Measurements from ENCODE around the gene MTA1. TPM values are rescaled to one million over a fixed set of nuclear protein-coding genes. Genes with fewer than 3 reads are reported as not detected.

The MTA1 gene
- total and polyA plus RNA-seq, 2 of the 8 experiments (the other 6 are each of a cell fraction or from before 2014, with no cell fraction given) = 73.9 to 221 TPM

DNA sequence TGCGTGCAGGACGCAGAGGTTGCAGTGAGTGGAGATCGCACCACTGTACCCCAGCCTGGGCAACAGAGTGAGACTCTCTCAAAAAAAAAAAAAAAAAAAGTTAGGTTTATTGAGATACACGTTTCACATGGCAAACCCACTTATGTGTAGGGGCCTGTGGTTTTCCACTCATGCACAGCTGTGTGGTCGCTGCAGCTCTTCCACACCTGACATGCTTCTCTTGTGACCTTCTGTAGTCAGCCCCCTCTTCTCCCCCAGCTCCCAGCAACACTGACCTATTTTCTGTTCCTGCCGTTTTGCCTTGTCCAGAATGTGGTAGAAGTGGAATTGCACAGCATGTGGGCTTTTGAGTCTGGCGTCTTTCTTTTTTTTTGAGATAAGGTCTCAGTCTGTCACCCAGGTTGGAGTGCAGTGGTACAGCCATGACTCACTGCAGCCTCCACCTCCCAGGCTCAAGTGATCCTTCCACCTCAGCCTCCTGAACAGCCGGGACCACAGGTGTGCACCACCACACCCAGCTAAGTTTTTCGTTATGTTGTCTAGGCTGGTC lies 8.4 kb downstream of the MTA1 start:
- Histone ChIP-seq H3K79me1 (ENCODE audit: low read depth, low read length) (peaks cover 18% of the 10 kb centered on the region), H3K27me3 (replicated peaks in 1 of 4; ENCODE audit: control insufficient read depth in 3 of 4, extremely low read depth in 1 of 4, insufficient read depth in 3 of 4, low read length in 3 of 4) (no peaks in the 10 kb centered on the region)

More for the DNA sequence above, 8.4 kb downstream of the MTA1 start:
- Histone ChIP-seq H3K4ac (replicated peaks; ENCODE audit: insufficient read length, low read depth, low read length) (no peak overlapping the region), H3K4me2 (ENCODE audit: insufficient read depth in 1 of 2, low read depth in 2 of 2, low read length in 2 of 2) (no peak overlapping the region), H4K91ac (replicated peaks; ENCODE audit: insufficient read length, low read length) (no peak overlapping the region), H3K9ac (replicated peaks in 1 of 4; ENCODE audit: extremely low read depth in 1 of 4, low read depth in 3 of 4, low read length in 3 of 4) (no peak overlapping the region), H3K36me3 (ENCODE audit: control insufficient read depth in 2 of 4, insufficient read depth in 4 of 4, low read length in 3 of 4) (peaks cover 0 to 11% (median 3%) of the 10 kb centered on the region in 4 experiments; a peak in 3 of 8 replicates), H3K23ac (ENCODE audit: insufficient read length) (no peak overlapping the region), H3K14ac (ENCODE audit: insufficient read length) (no peak overlapping the region), H2AK5ac (ENCODE audit: low read depth, low read length) (no peak overlapping the region), H3K18ac (ENCODE audit: extremely low read depth, low read length) (no peak overlapping the region), H2BK120ac (replicated peaks; ENCODE audit: low read depth, low read length) (no peak overlapping the region), H4K5ac (ENCODE audit: insufficient read length, low read depth, low read length) (no peak overlapping the region), H2BK12ac (ENCODE audit: low read depth, low read length) (no peak overlapping the region), H2BK5ac (ENCODE audit: low read depth, low read length) (no peak overlapping the region), H4K20me1 (replicated peaks in 1 of 2; ENCODE audit: control insufficient read depth in 1 of 2, insufficient read depth in 2 of 2, low read length in 2 of 2) (peaks cover 50 to 51% of the 10 kb centered on the region in 2 experiments), H3K4me3 (ENCODE audit: extremely low read depth in 1 of 4, insufficient read depth in 2 of 4, low read depth in 3 of 4, low read length in 4 of 4) (no peak overlapping the region), H3K9me3 (ENCODE audit: insufficient read depth in 2 of 2, low read depth in 1 of 2, low read length in 1 of 2) (no peaks in the 10 kb centered on the region), H2AFZ (ENCODE audit: low read length) (no peak overlapping the region), H3K27ac (ENCODE audit: low read depth, low read length) (no peak overlapping the region), H3K56ac (replicated peaks; ENCODE audit: insufficient read length, low read depth, low read length) (no peak overlapping the region), H3K4me1 (replicated peaks in 1 of 4; ENCODE audit: control insufficient read depth in 3 of 4, insufficient read depth in 4 of 4, low read length in 3 of 4) (no peaks in the 10 kb centered on the region; a peak in 2 of 7 replicates), H2BK20ac (ENCODE audit: low read length) (no peak overlapping the region), H2BK15ac (ENCODE audit: low read length) (no peak overlapping the region), H3K79me2 (ENCODE audit: control insufficient read depth in 1 of 2, insufficient read depth in 2 of 2, low read length in 2 of 2) (peaks cover 29 to 87% of the 10 kb centered on the region in 2 experiments), H4K8ac (ENCODE audit: extremely low read depth, insufficient read depth, low read length) (no peak overlapping the region), H3K23me2 (ENCODE audit: low read depth, low read length) (no peaks in the 10 kb centered on the region)
- ChIA-PET POLR2A (ENCODE audit: partially characterized antibody) (interaction anchor here (0.7 kb wide), 1 partner anchor 352 kb away, joined by 3 read pairs; no protein-coding TSS in a partner anchor), CTCF (ENCODE audit: partially characterized antibody) (interaction anchor here (0.7 to 1.9 kb wide), 3 partner anchors 19 to 260 kb away, joined by 3 to 5 read pairs (median 3); partner anchors contain the start of gene JAG2)
- TF ChIP-seq, protein P1, sequence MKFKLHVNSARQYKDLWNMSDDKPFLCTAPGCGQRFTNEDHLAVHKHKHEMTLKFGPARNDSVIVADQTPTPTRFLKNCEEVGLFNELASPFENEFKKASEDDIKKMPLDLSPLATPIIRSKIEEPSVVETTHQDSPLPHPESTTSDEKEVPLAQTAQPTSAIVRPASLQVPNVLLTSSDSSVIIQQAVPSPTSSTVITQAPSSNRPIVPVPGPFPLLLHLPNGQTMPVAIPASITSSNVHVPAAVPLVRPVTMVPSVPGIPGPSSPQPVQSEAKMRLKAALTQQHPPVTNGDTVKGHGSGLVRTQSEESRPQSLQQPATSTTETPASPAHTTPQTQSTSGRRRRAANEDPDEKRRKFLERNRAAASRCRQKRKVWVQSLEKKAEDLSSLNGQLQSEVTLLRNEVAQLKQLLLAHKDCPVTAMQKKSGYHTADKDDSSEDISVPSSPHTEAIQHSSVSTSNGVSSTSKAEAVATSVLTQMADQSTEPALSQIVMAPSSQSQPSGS (IDR thresholded peaks at IDR 0.05; ENCODE audit: low read length) = no peak
- 84% methylated on average over 9 of the region's 9 CpGs; no CpG with 5 or more reads in 1 of the 2 experiments for WGBS, 2 experiments (ENCODE audit: extremely low coverage in 1 of 2, insufficient coverage in 1 of 2, insufficient read length in 1 of 2, insufficient replicate concordance in 2 of 2, low coverage in 1 of 2, low lambda C conversion rate in 2 of 2, missing lambda C conversion rate in 1 of 2)
- no peak for FAIRE-seq
- no peak for DNase-seq (ENCODE audit: low read depth in 1 of 2, low spot score in 2 of 2)

All from H1 (cell line).